ENCODE results near the gene AGTPBP1. TPM values are rescaled to one million over a fixed set of nuclear protein-coding genes. Genes with fewer than 3 reads are reported as not detected.

Gene AGTPBP1
- total RNA-seq (2011; cell fraction: chromatin; rRNA removed; ENCODE audit: low replicate concordance), result 8.1 and 21.7 TPM in 2 replicates
- 2.5 and 2.9 TPM in 2 replicates for total RNA-seq (2011; cell fraction: nucleolus; rRNA removed)
- 7.2 and 7.7 TPM in 2 replicates for total RNA-seq (2011; cell fraction: nucleoplasm; rRNA removed)
- total RNA-seq (2014; rRNA removed) (3.0 and 3.9 TPM in 2 replicates), total RNA-seq (2014; rRNA removed; fragmentation: Illumina TruSeq; extraction: Trizol) (7.9 and 9.2 TPM in 2 replicates), total RNA-seq (2015; rRNA removed; fragmentation: Illumina TruSeq; extraction: Trizol) (4.8 and 5.3 TPM in 2 replicates), total RNA-seq (2021) (5.5 and 5.7 TPM in 2 replicates), polyA plus RNA-seq (2011; rRNA removed) (3.0 and 6.3 TPM in 2 replicates), polyA plus RNA-seq (2014; fragmentation: Illumina TruSeq; extraction: Trizol) (4.6 and 5.2 TPM in 2 replicates), polyA plus RNA-seq (2014; fragmentation: Nextera tagmentation; extraction: Ambion mirVana) (1 to 10 TPM; 1.4 to 1.6 TPM), polyA plus RNA-seq (2014; rRNA removed) (3.5 and 3.6 TPM in 2 replicates), polyA minus RNA-seq (2011; rRNA and poly(A)+ RNA removed) (8.2 and 10.0 TPM in 2 replicates), Bru-seq, nascent RNA (percentile 60 among the genes with signal in this experiment), BruChase-seq, experiment 1, labeled RNA remaining after a 2-hour chase (percentile 65 among the genes with signal in this experiment), BruChase-seq, experiment 2, labeled RNA remaining after a 6-hour chase (percentile 62 among the genes with signal in this experiment)
- polyA plus RNA-seq (2011; cell fraction: cytosol; rRNA removed), result 0.60 and 1.5 TPM in 2 replicates
- 2.5 and 2.7 TPM in 2 replicates for polyA plus RNA-seq (2011; cell fraction: nucleus; rRNA removed)
- 2.4 and 3.0 TPM in 2 replicates for polyA plus RNA-seq (2012)
- 2.5 and 3.3 TPM in 2 replicates for polyA minus RNA-seq (2011; cell fraction: cytosol; rRNA and poly(A)+ RNA removed)
- polyA minus RNA-seq (2011; cell fraction: nucleus; rRNA and poly(A)+ RNA removed), result 3.5 and 5.3 TPM in 2 replicates
- long read RNA-seq, experiment 1, full-length matches to known transcripts, result 2 of 6 reads
- long read RNA-seq, experiment 1, partial matches to known transcripts, result 3 of 6 reads
- long read RNA-seq, experiment 1, other reads (novel, unspliced or antisense), result 1 of 6 reads
- long read RNA-seq, experiment 2, partial matches to known transcripts, result 0 of 1 reads
- long read RNA-seq, experiment 2, other reads (novel, unspliced or antisense), result 1 of 1 reads
- long read RNA-seq, experiment 3, result 0 reads

DNA sequence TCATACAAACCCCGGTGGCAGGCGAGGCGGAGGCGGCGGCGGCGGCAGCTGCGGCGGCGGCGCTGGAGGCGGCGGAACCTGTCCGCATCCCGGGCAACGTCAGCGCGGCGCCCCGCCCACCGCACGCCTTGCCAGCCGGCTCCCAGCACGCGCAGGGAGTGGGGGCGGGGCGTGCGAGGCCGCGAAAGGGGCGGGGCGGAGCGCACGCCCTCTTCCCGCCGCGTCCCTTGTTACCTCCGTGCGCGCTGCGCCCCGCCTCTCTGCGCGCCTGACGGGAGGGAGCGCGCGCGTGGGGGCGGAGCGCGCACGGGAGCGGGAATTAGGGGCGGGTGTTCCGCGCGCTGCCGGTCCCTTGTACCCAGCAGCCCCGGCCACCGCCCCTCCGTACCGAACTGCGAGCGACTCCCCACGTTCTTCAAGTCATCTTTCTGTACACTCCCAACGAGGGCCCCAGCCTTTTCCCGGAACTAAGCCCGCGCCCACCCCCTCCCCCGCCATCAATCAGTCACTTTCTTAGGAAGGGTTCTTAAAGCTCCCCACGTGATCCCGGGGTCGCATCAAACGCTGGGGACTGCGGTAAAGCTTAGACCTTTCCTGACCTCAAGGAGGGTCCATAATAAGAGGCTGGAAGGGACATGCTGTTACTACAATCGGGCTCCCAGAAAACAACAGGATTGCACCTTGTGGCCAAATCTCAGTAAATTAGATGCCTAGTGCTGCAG lies at the start of gene AGTPBP1:
AGTPBP1 (minus strand) TSS at position 80 of the 722 bp plus-strand sequence. CDS start 29,421 bp downstream, outside the sequence.
- Histone ChIP-seq H3K27me3 (ENCODE audit: control insufficient read depth in 2 of 2, insufficient read depth in 2 of 2, low read length in 2 of 2) (peaks cover 0 to 6% of the 10 kb centered on the region in 2 experiments; a peak in 1 of 5 replicates), H3K4me3 (peak within 1 kb of the TSS; percentile 73), H3K79me2 (ENCODE audit: control insufficient read depth, insufficient read depth, low read length) (peaks cover 6% of the 10 kb centered on the region; the same call in 2 of the 3 replicates), H3K9me1 (ENCODE audit: control insufficient read depth, insufficient read depth, low read length) (no peaks in the 10 kb centered on the region), H3K9ac (ENCODE audit: insufficient read depth in 1 of 2, low read depth in 2 of 2, low read length in 2 of 2) (peak within 1 kb of the TSS; percentile 60 to 93), H3K4me2 (ENCODE audit: insufficient read depth, low read length) (peak within 1 kb of the TSS; percentile 87), H2AFZ (ENCODE audit: low read depth, low read length) (peak within 1 kb of the TSS; percentile 92), H4K20me1 (replicated peaks; ENCODE audit: control insufficient read depth, insufficient read depth, low read length) (no peaks in the 10 kb centered on the region), H3K4me1 (replicated peaks in 1 of 2; ENCODE audit: control insufficient read depth in 2 of 2, insufficient read depth in 2 of 2, low read length in 2 of 2) (peaks cover 6 to 7% of the 10 kb centered on the region in 2 experiments; a peak in 4 of 5 replicates), H3K9me3 (replicated peaks; ENCODE audit: control insufficient read depth, insufficient read depth, low read depth, low read length) (no peaks in the 10 kb centered on the region), H3K27ac (ENCODE audit: extremely low read depth, low read depth, low read length) (peak within 1 kb of the TSS; percentile 54; the same call in 2 of the 3 replicates), H3K36me3 (ENCODE audit: control insufficient read depth, insufficient read depth, low read length) (no peaks in the 10 kb centered on the region)
- DNase-seq (ENCODE audit: extremely low read depth in 1 of 4, low spot score in 3 of 4), result peak; percentile 85 to 91 (median 86)
- intact Hi-C loops (cut with micrococcal nuclease) (no loop called here), in situ Hi-C loops (cut with MboI) (no loop called here)
- ChIA-PET CTCF (ENCODE audit: low intra/inter-chr PET ratio) (no interaction called here), POLR2A (no interaction called here)
- whole genome bisulfite sequencing (ENCODE audit: insufficient coverage, low coverage, missing lambda C conversion rate), result 0% methylated on average over 17 of the region's 77 CpGs
- peak; percentile 94 for ATAC-seq
- no TSS peak for BruUV-seq (replicated peaks)
- no peak for FAIRE-seq
- TF ChIP-seq, protein P1, sequence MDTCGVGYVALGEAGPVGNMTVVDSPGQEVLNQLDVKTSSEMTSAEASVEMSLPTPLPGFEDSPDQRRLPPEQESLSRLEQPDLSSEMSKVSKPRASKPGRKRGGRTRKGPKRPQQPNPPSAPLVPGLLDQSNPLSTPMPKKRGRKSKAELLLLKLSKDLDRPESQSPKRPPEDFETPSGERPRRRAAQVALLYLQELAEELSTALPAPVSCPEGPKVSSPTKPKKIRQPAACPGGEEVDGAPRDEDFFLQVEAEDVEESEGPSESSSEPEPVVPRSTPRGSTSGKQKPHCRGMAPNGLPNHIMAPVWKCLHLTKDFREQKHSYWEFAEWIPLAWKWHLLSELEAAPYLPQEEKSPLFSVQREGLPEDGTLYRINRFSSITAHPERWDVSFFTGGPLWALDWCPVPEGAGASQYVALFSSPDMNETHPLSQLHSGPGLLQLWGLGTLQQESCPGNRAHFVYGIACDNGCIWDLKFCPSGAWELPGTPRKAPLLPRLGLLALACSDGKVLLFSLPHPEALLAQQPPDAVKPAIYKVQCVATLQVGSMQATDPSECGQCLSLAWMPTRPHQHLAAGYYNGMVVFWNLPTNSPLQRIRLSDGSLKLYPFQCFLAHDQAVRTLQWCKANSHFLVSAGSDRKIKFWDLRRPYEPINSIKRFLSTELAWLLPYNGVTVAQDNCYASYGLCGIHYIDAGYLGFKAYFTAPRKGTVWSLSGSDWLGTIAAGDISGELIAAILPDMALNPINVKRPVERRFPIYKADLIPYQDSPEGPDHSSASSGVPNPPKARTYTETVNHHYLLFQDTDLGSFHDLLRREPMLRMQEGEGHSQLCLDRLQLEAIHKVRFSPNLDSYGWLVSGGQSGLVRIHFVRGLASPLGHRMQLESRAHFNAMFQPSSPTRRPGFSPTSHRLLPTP (IDR thresholded peaks at IDR 0.05; ENCODE audit: borderline replicate concordance, extremely low read depth, insufficient read length), result no peak
- TF ChIP-seq NRF1 (conservative IDR thresholded peaks at IDR 0.05 in 1 of 2, IDR thresholded peaks at IDR 0.05 in 1 of 2), result peak; percentile 82 to 85
- TF ChIP-seq ZNF764 (CRISPR knock-in tag; IDR thresholded peaks at IDR 0.05; ENCODE audit: low read depth), result no peak
- TF ChIP-seq, protein P2, sequence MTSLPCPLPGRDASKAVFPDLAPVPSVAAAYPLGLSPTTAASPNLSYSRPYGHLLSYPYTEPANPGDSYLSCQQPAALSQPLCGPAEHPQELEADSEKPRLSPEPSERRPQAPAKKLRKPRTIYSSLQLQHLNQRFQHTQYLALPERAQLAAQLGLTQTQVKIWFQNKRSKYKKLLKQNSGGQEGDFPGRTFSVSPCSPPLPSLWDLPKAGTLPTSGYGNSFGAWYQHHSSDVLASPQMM (CRISPR knock-in tag; IDR thresholded peaks at IDR 0.05), result no peak
- no peak for TF ChIP-seq RNF2 (IDR thresholded peaks at IDR 0.05)
- TF ChIP-seq, protein P3, sequence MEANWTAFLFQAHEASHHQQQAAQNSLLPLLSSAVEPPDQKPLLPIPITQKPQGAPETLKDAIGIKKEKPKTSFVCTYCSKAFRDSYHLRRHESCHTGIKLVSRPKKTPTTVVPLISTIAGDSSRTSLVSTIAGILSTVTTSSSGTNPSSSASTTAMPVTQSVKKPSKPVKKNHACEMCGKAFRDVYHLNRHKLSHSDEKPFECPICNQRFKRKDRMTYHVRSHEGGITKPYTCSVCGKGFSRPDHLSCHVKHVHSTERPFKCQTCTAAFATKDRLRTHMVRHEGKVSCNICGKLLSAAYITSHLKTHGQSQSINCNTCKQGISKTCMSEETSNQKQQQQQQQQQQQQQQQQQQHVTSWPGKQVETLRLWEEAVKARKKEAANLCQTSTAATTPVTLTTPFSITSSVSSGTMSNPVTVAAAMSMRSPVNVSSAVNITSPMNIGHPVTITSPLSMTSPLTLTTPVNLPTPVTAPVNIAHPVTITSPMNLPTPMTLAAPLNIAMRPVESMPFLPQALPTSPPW (CRISPR knock-in tag; IDR thresholded peaks at IDR 0.05), result peak; percentile 83
- no peak for TF ChIP-seq HNRNPL (IDR thresholded peaks at IDR 0.05; ENCODE audit: low read depth, low read length)
- no peak for TF ChIP-seq IFI16 (CRISPR knock-in tag; IDR thresholded peaks at IDR 0.05)
- no peak for TF ChIP-seq SIX5 (IDR thresholded peaks at IDR 0.05; ENCODE audit: borderline replicate concordance in 1 of 2, insufficient read depth in 1 of 2, low read depth in 1 of 2, low read length in 2 of 2)
- TF ChIP-seq IRF2 (CRISPR knock-in tag; IDR thresholded peaks at IDR 0.05), result no peak
- TF ChIP-seq NCOA1 (IDR thresholded peaks at IDR 0.05; ENCODE audit: low read depth), result no peak
- no peak for TF ChIP-seq ZNF695 (CRISPR knock-in tag; IDR thresholded peaks at IDR 0.05)

Measured in K562 (cell line).